Kidney glomerular epithelial cell (primary cell): ENCODE data around the gene FOXP2.

Experiments used
- DNase-seq: peaks from one replicate; lab custom pipeline; 2025; lab: John Stamatoyannopoulos, UW

The FOXP2 gene

GRCh38 chr7:114720725-114721124 lies 306.1 kb downstream of the FOXP2 start:
- no peak for DNase-seq

- no peak for DNase-seq
Observed at GRCh38 chr7:114722562-114722961, 307.9 kb downstream of the FOXP2 start.

GRCh38 chr7:114723308-114723707 lies 308.7 kb downstream of the FOXP2 start:
- no peak for DNase-seq

GRCh38 chr7:114740095-114740494 lies 325.5 kb downstream of the FOXP2 start:
- no peak for DNase-seq

- no peak for DNase-seq
Observed at GRCh38 chr7:114740941-114741340, 326.3 kb downstream of the FOXP2 start.

- DNase-seq = no peak
Observed at GRCh38 chr7:114741911-114742310, 327.3 kb downstream of the FOXP2 start.
